Caco-2 (cell line): ENCODE results near the gene ANO4. TPM values are rescaled to one million over a fixed set of nuclear protein-coding genes. Genes with fewer than 3 reads are reported as not detected.

Experiments
- BruUV-seq: library from RNA; stranded (reverse); fragments of 400-500 nt; replicated peaks from 2 replicates; lab custom pipeline; 2021; lab: Mats Ljungman, UMichigan
- CTCF ChIA-PET: fragments of 300-600 bp; sonication (Branson Sonifier 250); formaldehyde crosslinking; loops from one replicate; lab custom pipeline; 2022; ENCODE audit warnings: antibody characterized with exemption; lab: Charles Lee
- POLR2A ChIA-PET: fragments of 300-600 bp; sonication (Branson Sonifier 250); formaldehyde crosslinking; loops from one replicate; lab custom pipeline; 2022; ENCODE audit warnings: antibody characterized with exemption; lab: Charles Lee
- DNase-seq, 2 experiments: peaks; one replicate each; pipeline versions ENCODE4 v3.0.0 to v3.0.0-alpha.2; 2020 to 2022
- H3K27me3 ChIP-seq: replicated peaks from 2 replicates; pipeline ENCODE4 v1.6.0; 2011; ENCODE audit warnings: low read length; ENCODE audit not compliant: control insufficient read depth, insufficient read depth
- H3K36me3 ChIP-seq: 2 replicates; pipeline ENCODE4 v1.5.1; 2011; ENCODE audit warnings: low read length; ENCODE audit not compliant: control insufficient read depth, insufficient read depth
- H3K4me1 ChIP-seq: fragments of 250-450 bp; sonication (Bioruptor Pico); 2 replicates; pipeline ENCODE4 v1.5.1; 2020; ENCODE audit warnings: mild to moderate bottlenecking
- H3K4me3 ChIP-seq: 2 replicates; pipeline ENCODE4 v1.5.1; 2011; ENCODE audit warnings: low read depth, mild to moderate bottlenecking, control low read depth, low read length
- H3K9me3 ChIP-seq: fragments of 250-450 bp; sonication (Bioruptor Pico); 2 replicates; pipeline ENCODE4 v1.5.1; 2020; ENCODE audit warnings: mild to moderate bottlenecking, moderate library complexity
- H3K27ac Mint-ChIP-seq: one replicate; pipeline ENCODE4 v1.8.0; 2022; ENCODE audit warnings: mixed read lengths; ENCODE audit not compliant: unreplicated experiment
- H3K27me3 Mint-ChIP-seq: one replicate; pipeline ENCODE4 v1.8.0; 2022; ENCODE audit warnings: mixed read lengths; ENCODE audit not compliant: insufficient read depth, unreplicated experiment
- H3K36me3 Mint-ChIP-seq: one replicate; pipeline ENCODE4 v1.8.0; 2022; ENCODE audit warnings: mild to moderate bottlenecking, mixed read lengths; ENCODE audit not compliant: insufficient read depth, unreplicated experiment
- H3K4me1 Mint-ChIP-seq: one replicate; pipeline ENCODE4 v1.8.0; 2022; ENCODE audit warnings: low read depth, mixed read lengths; ENCODE audit not compliant: unreplicated experiment
- H3K4me3 Mint-ChIP-seq: one replicate; pipeline ENCODE4 v1.8.0; 2022; ENCODE audit warnings: mild to moderate bottlenecking, moderate library complexity, mixed read lengths; ENCODE audit not compliant: unreplicated experiment
- H3K9me3 Mint-ChIP-seq: one replicate; pipeline ENCODE4 v1.8.0; 2022; ENCODE audit warnings: mixed read lengths; ENCODE audit not compliant: unreplicated experiment
- intact Hi-C: fragments of 100-400 bp; cut with micrococcal nuclease; formaldehyde crosslinking; loops from one replicate; pipeline ENCODE4 v1.10.0; 2022; ENCODE audit not compliant: unreplicated experiment
- total RNA-seq: library from RNA; stranded (reverse); gene quantifications from 2 replicates; pipeline ENCODE4 v1.2.3, GENCODE V29; 2022
- TF ChIP-seq, protein P1 (sequence below), 2 experiments: fragments of 200-600 bp in 1 of 2; IDR thresholded peaks; 1 replicate in 1 of 2; 2 replicates in 1 of 2; pipeline versions ENCODE4 v1.5.1 to v1.8.0; 2011 to 2022; ENCODE audit warnings: antibody characterized with exemption in 1 of 2, control low read depth in 1 of 2, inconsistent platforms in 1 of 2, low read depth in 1 of 2, low read length in 1 of 2, mild to moderate bottlenecking in 1 of 2, moderate library complexity in 1 of 2; ENCODE audit not compliant: insufficient read depth in 1 of 2, severe bottlenecking in 1 of 2, unreplicated experiment in 1 of 2

The ANO4 gene
- total RNA-seq, 1 experiment from 2014 or later, result 0.09 TPM

DNA sequence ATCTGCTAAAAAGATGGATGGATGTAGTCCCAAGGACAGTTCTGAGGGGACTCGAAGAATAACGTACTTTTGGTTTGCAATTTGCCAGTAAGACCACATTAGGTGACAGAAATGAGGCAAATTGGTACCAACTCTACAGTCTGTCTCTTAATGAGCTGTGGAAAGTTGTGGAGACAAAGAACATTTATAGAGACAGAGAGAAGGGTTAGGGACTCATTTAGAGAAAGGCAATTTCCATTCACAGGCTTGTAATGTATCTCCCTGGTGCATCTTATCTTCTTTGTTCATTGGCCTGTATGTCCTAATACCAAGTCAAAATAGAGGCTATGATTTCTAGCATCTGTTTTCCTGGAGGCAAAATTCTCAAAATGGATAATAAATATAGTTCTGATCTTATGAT, 177.5 kb downstream of the ANO4 start:
- H3K36me3 ChIP-seq, result no peaks in the 10 kb centered on the region
- no peak overlapping the region for H3K4me3 ChIP-seq
- Mint-ChIP-seq H3K4me3 (no peak overlapping the region), H3K27ac (no peak overlapping the region), H3K27me3 (peaks cover 12% of the 10 kb centered on the region), H3K4me1 (no peaks in the 10 kb centered on the region), H3K9me3 (no peaks in the 10 kb centered on the region), H3K36me3 (no peaks in the 10 kb centered on the region)
- intact Hi-C loops, result no loop called here
- H3K9me3 ChIP-seq, result no peaks in the 10 kb centered on the region
- H3K27me3 ChIP-seq, result no peaks in the 10 kb centered on the region
- TF ChIP-seq, protein P1, sequence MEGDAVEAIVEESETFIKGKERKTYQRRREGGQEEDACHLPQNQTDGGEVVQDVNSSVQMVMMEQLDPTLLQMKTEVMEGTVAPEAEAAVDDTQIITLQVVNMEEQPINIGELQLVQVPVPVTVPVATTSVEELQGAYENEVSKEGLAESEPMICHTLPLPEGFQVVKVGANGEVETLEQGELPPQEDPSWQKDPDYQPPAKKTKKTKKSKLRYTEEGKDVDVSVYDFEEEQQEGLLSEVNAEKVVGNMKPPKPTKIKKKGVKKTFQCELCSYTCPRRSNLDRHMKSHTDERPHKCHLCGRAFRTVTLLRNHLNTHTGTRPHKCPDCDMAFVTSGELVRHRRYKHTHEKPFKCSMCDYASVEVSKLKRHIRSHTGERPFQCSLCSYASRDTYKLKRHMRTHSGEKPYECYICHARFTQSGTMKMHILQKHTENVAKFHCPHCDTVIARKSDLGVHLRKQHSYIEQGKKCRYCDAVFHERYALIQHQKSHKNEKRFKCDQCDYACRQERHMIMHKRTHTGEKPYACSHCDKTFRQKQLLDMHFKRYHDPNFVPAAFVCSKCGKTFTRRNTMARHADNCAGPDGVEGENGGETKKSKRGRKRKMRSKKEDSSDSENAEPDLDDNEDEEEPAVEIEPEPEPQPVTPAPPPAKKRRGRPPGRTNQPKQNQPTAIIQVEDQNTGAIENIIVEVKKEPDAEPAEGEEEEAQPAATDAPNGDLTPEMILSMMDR (IDR thresholded peaks at IDR 0.05; ENCODE audit: insufficient read depth in 1 of 2, low read depth in 1 of 2, low read length in 1 of 2, severe bottlenecking in 1 of 2, unreplicated experiment in 1 of 2), result no peak
- no peaks in the 10 kb centered on the region for H3K4me1 ChIP-seq
- DNase-seq, result no peak
- CTCF ChIA-PET, result no interaction called here
- no TSS peak for BruUV-seq
- POLR2A ChIA-PET, result no interaction called here

DNA sequence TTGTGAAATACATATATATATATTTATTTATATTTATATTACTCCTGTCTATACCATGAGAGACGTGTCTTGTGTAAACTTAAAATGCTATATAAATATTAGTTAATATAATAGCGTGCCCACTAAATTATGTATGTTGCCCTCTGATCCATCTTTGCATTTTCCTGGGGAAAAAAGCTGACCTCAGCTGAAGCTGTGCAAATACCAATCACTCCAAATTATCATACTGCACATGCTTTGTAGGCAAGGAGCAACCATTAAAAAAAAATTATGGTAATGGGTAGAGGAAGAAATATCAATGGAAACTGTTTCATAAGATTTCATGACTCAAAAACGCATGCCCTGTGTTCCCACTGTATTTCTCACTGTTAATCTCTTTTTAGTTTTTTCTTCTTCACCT, 179.8 kb downstream of the ANO4 start:
- Mint-ChIP-seq H3K27ac (no peak overlapping the region), H3K27me3 (peaks cover 18% of the 10 kb centered on the region), H3K4me1 (no peaks in the 10 kb centered on the region), H3K36me3 (no peaks in the 10 kb centered on the region), H3K4me3 (no peak overlapping the region), H3K9me3 (no peaks in the 10 kb centered on the region)
- no peak for DNase-seq
- POLR2A ChIA-PET, result no interaction called here
- Histone ChIP-seq H3K4me3 (no peak overlapping the region), H3K9me3 (no peaks in the 10 kb centered on the region), H3K36me3 (no peaks in the 10 kb centered on the region), H3K4me1 (no peaks in the 10 kb centered on the region), H3K27me3 (no peaks in the 10 kb centered on the region)
- TF ChIP-seq, protein P1 (IDR thresholded peaks at IDR 0.05; ENCODE audit: insufficient read depth in 1 of 2, low read depth in 1 of 2, low read length in 1 of 2, severe bottlenecking in 1 of 2, unreplicated experiment in 1 of 2), result no peak
- no TSS peak for BruUV-seq
- intact Hi-C loops, result no loop called here
- CTCF ChIA-PET, result no interaction called here

DNA sequence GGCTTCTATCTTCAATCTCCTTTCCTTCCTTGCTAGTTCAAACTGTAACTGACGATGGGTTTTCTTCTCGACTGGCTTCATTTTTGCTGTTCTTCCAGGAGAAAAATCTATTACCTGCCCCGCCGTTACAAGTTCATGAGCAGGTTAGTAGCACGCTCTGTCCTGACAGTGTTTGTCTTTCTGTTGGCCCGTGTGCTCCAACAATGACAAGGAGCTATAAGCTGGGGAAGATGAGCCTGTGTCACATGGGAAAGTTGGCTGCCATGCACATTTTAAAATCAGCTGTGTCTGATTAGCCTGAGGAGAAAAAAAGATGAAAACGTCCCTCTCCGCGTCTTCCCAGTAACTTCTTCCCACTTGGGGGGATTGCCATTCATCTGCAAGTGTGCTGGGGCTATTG, 180.2 kb downstream of the ANO4 start:
- no TSS peak for BruUV-seq
- Histone ChIP-seq H3K4me3 (no peak overlapping the region), H3K9me3 (no peaks in the 10 kb centered on the region), H3K36me3 (no peaks in the 10 kb centered on the region), H3K4me1 (no peaks in the 10 kb centered on the region), H3K27me3 (no peaks in the 10 kb centered on the region)
- H3K4me1 Mint-ChIP-seq, result no peaks in the 10 kb centered on the region
- no peak overlapping the region for H3K27ac Mint-ChIP-seq
- peaks cover 18% of the 10 kb centered on the region for H3K27me3 Mint-ChIP-seq
- DNase-seq, result no peak
- no peaks in the 10 kb centered on the region for H3K36me3 Mint-ChIP-seq
- TF ChIP-seq, protein P1 (IDR thresholded peaks at IDR 0.05; ENCODE audit: insufficient read depth in 1 of 2, low read depth in 1 of 2, low read length in 1 of 2, severe bottlenecking in 1 of 2, unreplicated experiment in 1 of 2), result no peak
- H3K4me3 Mint-ChIP-seq, result no peak overlapping the region
- intact Hi-C loops, result no loop called here
- no peaks in the 10 kb centered on the region for H3K9me3 Mint-ChIP-seq
- POLR2A ChIA-PET, result no interaction called here
- CTCF ChIA-PET, result no interaction called here
